Cardiac fibroblast (primary cell): ENCODE data around the gene USPL1.

Experiments
- DNase-seq, 2 donors: peaks; one replicate each; pipeline versions ENCODE4 v3.0.0 to v3.0.0-alpha.2; 2010; ENCODE audit warnings: low read depth in 2 of 2
- H3K4me3 ChIP-seq, 2 donors: replicated peaks in 1 of 2; 1 replicate in 1 of 2; 2 replicates in 1 of 2; pipeline ENCODE4 v1.5.1; 2011; ENCODE audit warnings: low read depth in 2 of 2, low read length in 2 of 2, mild to moderate bottlenecking in 2 of 2, moderate library complexity in 1 of 2
- TF ChIP-seq, protein P1 (sequence below): IDR thresholded peaks from one replicate; pipeline ENCODE4 v1.5.1; 2011; ENCODE audit warnings: low read depth, mild to moderate bottlenecking, low read length, inconsistent platforms

Gene USPL1

DNA sequence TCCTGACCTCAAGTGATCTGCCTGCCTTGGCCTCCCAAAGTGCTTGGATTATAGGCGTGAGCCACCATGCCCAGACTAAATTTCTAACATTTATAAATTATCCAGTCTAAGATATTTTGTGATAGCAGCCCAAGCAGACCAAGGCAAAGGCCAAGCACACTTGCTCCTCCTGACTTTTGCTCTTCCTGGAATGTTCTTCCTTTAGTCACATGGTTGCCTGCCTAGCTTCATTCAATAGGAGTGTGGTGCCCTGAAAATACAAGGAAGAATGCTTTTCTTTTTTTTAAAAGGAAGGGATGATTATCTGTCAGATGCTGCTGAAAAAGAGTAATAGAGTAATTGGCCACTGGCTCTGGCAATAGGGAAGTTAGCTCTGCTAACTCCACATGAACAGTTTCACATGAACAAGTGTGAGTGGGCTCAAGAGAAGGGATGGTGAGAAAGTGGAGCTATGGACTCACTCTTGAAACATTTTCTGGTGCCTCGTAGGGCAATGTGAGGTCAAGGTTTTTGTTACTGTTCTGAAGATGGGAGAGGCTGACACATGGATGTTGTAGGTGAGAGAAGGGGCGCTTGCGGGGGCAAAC lies 47.1 kb downstream of the USPL1 start:
- no peak for DNase-seq
- H3K4me3 ChIP-seq = no peak overlapping the region
- TF ChIP-seq, protein P1, sequence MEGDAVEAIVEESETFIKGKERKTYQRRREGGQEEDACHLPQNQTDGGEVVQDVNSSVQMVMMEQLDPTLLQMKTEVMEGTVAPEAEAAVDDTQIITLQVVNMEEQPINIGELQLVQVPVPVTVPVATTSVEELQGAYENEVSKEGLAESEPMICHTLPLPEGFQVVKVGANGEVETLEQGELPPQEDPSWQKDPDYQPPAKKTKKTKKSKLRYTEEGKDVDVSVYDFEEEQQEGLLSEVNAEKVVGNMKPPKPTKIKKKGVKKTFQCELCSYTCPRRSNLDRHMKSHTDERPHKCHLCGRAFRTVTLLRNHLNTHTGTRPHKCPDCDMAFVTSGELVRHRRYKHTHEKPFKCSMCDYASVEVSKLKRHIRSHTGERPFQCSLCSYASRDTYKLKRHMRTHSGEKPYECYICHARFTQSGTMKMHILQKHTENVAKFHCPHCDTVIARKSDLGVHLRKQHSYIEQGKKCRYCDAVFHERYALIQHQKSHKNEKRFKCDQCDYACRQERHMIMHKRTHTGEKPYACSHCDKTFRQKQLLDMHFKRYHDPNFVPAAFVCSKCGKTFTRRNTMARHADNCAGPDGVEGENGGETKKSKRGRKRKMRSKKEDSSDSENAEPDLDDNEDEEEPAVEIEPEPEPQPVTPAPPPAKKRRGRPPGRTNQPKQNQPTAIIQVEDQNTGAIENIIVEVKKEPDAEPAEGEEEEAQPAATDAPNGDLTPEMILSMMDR = no peak

DNA sequence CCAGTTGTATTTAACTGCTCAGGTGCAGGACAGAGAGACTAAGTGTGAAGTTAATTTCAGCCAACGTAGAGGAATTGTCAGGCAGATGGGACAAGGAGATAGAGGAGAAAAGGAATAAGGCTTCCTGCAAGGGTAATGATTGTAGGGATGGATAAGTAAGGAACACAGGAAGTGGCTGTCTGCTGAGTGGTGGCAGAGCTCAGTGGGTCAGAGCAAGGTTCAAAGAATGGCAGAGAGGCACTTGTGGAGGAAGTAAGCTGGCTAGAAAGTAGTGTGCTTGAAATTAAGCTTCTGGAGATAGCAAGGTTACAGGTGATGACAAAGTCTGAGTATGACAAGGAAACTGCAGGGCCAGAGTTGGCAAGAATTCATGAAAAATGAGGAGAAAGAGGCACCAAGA lies 47.9 kb downstream of the USPL1 start:
- TF ChIP-seq, protein P1 = no peak
- no peak for DNase-seq
- no peak overlapping the region for H3K4me3 ChIP-seq

DNA sequence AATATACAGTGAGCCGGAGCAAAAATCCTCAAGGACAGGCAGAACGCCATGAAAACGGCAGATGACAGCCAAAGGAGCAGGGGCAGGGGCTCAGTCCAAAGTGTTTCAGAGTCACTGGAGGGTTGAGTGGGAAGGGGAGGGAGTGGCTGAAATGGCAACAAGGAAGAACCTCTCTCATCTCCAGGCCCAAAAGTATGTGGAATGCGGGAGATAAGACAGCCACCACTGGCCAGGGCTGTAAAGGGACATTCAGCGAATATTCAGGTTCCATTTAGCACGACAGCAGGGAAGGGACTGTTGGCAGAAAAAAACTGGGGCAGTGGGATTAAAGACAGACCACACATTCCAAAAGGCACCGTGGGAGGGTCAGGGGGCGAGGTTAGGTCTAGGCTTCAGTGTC lies 48.4 kb downstream of the USPL1 start:
- no peak for DNase-seq
- TF ChIP-seq, protein P1 = no peak
- H3K4me3 ChIP-seq = no peak overlapping the region

DNA sequence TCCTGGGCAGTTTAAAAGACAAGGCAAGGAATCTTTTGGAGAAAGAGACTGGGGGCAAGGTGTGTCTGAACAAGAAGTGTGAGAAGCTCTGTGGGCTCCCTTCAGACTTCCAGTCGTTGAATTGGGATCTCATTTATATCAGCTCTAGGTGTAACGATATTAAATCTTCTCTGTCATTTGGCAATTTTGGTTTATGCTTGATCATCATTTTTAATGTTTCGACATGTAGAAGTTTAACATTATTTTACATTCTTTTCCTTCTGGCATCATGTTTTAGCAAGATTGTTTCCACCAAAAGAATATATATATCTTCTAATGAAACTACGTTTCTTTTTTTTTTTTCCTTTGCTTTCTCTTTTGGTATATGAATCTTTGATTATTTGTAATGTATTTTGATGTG lies 49.3 kb downstream of the USPL1 start:
- DNase-seq = no peak
- H3K4me3 ChIP-seq = no peak overlapping the region
- TF ChIP-seq, protein P1 = no peak

DNA sequence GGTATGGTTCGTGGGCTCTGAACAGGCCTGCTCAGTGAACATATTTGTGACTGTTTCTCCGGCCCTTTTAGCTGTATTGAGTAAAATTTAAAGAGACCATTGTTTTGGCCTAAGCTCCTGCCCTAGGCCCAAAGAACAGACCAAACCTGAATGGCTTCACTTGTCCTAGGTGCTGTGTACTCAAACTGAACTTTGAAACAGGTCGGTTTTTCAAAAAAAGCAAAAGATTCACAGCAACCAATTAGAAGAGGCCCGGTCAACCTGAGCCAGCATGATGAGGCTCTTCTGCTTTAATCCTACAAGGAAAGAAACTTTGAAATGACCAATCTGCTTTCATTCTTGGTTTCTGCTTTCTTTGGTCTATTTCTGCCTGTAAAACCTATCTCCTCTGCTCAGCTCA lies 50.6 kb downstream of the USPL1 start:
- DNase-seq = no peak
- H3K4me3 ChIP-seq = no peak overlapping the region
- TF ChIP-seq, protein P1 = no peak

DNA sequence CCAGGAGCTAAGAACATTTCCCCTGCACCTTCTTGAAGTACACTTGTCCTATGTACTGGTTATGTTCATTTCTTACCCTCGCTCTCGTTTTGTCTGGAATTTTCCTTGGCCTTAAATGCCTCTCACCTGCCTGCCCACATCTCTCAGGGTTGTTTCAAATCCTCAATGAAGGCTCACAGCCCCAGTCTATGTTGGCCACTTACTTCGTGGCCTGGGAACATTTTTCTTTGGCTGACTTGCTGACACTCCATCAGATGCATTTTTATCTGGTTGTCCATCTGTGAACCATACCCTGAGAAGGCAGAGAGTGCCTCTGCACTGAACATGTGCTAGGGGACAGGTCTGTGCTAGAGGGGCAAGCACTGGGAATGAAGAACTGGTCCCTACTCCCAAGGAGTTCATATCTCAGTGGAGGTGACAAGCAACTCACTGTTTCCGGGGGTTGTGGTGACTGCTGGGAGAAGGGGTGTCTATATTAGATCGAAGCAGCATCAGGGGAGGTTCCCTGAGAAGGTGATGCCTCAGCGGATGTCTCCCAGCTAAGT lies 53.6 kb downstream of the USPL1 start:
- DNase-seq = no peak
- H3K4me3 ChIP-seq = no peak overlapping the region
- TF ChIP-seq, protein P1 = no peak
